Gastroesophageal sphincter (tissue), 3 donors: Measurements from ENCODE around the gene PACRG.

ENCODE experiments used
- POLR2A ChIP-seq, 2 donors: fragments of 450-650 bp; IDR thresholded peaks; one replicate each; pipeline ENCODE4 v1.6.1; 2017; ENCODE audit warnings: antibody characterized with exemption in 2 of 2, mild to moderate bottlenecking in 2 of 2, moderate library complexity in 1 of 2
- POLR2AphosphoS5 ChIP-seq: sonication (generic); formaldehyde crosslinking; IDR thresholded peaks from one replicate; pipeline ENCODE4 v1.6.1; 2017; ENCODE audit warnings: antibody characterized with exemption
- TF ChIP-seq, protein P1 (sequence below), 4 experiments: fragments of 200-600 bp in 2 of 4; fragments of 450-650 bp in 2 of 4; sonication (generic) in 1 of 4; IDR thresholded peaks; one replicate each; pipeline ENCODE4 v1.5.1; 2017 to 2019; ENCODE audit warnings: antibody characterized with exemption in 4 of 4, mild to moderate bottlenecking in 2 of 4, moderate library complexity in 2 of 4

DNA sequence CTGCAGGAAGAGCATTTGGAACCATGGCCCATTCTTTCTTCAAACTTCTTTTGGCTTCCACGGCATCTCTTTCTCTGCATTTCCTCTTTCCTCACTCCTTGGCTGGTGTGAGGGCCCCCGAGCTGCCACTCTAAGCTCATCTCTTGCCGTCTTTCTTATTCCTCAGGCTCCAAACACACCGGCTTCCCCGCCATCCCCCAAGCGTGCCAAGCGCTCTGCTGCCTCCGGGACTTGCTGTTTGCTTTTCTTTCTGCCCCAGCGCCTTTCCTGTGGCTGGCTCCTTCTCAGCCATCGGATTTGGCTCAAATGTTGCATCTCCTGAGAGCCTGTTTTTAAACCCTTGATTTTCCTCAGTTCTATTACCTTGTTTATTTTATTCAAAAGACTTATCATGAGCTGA is 172.7 kb downstream of the PACRG start:
- TF ChIP-seq, protein P1, sequence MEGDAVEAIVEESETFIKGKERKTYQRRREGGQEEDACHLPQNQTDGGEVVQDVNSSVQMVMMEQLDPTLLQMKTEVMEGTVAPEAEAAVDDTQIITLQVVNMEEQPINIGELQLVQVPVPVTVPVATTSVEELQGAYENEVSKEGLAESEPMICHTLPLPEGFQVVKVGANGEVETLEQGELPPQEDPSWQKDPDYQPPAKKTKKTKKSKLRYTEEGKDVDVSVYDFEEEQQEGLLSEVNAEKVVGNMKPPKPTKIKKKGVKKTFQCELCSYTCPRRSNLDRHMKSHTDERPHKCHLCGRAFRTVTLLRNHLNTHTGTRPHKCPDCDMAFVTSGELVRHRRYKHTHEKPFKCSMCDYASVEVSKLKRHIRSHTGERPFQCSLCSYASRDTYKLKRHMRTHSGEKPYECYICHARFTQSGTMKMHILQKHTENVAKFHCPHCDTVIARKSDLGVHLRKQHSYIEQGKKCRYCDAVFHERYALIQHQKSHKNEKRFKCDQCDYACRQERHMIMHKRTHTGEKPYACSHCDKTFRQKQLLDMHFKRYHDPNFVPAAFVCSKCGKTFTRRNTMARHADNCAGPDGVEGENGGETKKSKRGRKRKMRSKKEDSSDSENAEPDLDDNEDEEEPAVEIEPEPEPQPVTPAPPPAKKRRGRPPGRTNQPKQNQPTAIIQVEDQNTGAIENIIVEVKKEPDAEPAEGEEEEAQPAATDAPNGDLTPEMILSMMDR (IDR thresholded peaks at IDR 0.05) = no peak
- TF ChIP-seq POLR2A (IDR thresholded peaks at IDR 0.05) (no peak), POLR2AphosphoS5 (no peak)
